ENCODE data around the gene TMEM17. TPM values are rescaled to one million over a fixed set of nuclear protein-coding genes. Genes with fewer than 3 reads are reported as not detected.
A peak's percentile ranks its signal among the peaks of the same experiment; 100 is the strongest.

TMEM17 gene
- total RNA-seq, 1 experiment from 2014 or later: 3.4 TPM

DNA sequence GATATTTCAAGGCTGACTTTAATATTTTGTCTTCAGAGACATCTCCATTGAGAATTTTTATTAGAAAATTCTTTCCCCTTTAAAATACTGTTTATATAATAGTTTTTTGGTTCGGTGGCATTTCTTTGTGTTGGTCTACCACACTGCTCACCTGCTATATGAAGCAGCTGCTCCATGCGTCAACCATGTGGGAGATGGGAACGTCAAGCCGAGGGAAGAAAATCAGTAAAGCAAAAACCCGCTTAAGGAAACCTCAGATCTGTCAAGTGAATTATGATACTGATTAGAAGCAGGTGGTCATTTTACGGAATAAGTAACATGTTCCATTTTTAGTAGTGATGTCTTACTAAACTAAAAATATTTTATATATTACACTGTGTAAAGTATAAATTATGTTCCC lies 5.6 kb upstream of the TMEM17 start:
- no peak for DNase-seq (ENCODE audit: low read depth)

DNA sequence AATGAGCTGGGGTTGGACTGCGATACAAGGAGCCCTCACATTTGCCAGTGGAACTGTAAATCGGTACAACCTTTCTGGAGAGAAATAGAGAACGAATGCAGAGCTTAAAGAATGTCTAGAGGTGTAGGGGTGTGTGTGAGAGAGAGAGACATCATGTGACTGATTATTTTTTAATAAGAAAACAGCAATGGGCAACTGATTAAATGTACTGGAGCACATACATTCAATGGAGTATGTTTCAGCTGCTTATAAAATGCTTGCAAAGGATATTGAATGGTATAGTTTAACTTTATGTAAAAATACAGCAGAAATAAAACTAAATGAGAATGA lies 391 bp upstream of the TMEM17 start:
- no peak for DNase-seq (ENCODE audit: low read depth)

DNA sequence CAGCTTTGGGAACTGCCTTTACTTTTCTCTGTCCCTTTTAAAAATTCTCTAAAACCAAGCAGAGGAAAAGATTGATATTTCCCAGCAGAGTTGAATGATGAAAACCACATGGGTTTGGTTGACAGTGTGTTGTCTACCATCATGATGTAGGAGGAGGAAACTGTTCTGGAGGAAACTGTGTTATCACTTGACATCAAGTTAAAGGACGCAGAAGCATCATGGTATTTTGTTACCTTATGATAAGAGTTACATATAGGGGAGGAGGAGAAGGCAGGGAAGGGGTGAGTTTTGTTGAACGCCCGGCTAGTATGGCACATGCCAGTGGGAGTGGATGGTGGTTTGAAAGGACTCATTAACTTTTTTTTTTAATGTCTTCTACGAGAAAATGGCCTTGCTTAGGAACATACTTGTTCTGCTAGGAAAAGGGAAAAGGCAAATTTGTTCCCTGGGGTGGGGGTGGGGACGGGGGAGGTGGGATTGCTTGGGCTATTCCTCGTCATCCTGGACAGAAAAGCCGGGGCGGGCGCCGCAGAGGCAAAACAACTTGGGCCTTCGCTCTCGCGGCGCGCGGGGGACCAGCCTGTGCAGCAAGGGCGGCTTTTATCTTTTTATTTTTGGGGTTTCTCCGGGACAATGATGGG lies 766 bp downstream of the TMEM17 start:
- no peak for DNase-seq (ENCODE audit: low read depth)

DNA sequence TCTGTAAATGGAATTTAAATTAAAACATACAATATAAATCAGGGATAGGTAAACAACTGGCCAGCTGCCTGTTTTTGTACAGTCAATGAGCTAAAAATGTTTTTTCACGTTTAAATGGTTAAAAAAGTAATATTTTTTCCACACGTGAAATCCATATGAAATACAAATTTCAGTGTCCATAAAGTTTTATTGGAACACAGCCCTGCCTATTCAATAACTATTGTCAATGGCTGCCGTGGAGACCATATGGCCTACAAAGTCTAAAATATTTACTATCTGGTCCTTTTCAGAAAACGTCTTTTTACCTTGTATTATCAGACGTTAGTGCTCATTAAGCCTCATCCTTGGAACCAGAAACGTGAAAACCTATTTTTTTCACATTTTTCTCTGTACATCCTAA lies 1.3 kb downstream of the TMEM17 start:
- no peak for DNase-seq (ENCODE audit: low read depth)

DNA sequence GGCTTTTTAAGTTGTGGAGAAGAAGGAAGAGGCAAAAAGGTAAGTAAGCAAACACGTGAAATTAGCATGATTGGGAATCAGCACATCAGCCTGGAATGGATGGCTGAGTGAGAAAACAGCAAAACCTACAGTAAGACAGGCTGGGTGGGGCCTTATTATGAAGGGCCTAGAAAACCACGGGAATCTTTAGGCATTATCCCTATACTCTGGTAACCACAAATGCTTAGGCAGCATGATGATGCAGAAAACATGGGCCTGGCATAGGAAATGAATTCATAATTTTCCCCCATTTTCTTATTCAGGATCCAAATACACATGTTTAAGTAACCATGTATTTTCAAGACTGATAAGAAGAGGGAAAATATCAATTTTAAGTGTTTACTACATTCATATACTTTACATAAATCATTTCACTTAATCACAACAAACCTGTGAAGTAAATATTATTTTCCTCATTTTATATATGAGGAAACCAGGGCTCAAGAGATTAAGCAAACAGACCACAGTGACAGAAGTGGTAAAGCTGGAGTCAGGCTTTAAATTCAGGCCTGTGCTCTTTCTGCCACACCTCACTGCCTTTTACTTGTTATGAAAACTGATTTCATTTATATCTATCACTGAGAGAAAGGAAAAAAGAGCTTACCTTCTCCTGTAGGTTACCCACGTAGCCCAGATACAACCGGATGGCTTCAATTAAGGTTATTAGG lies 4.0 kb downstream of the TMEM17 start:
- no peak for DNase-seq (ENCODE audit: low read depth)

DNA sequence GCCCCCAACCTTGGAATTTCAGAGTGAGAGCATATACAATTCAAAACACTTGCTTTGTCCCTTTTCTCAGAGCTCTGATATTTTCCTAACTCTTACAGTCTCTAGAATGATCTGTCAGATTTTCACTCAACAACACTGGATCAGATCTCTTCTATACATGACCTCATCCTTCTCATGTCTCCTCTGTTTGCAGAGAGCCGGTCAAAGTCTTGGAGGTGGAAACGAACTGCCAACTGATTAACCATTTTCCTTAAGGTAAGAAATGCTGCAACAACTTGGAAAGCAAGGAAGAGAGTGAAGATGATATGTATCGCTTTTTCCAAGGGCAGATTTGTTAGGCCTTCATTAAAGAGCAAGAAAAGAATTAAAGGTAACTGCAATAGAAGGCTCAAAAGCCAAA lies 4.9 kb downstream of the TMEM17 start:
- DNase-seq (ENCODE audit: low read depth): no peak

DNA sequence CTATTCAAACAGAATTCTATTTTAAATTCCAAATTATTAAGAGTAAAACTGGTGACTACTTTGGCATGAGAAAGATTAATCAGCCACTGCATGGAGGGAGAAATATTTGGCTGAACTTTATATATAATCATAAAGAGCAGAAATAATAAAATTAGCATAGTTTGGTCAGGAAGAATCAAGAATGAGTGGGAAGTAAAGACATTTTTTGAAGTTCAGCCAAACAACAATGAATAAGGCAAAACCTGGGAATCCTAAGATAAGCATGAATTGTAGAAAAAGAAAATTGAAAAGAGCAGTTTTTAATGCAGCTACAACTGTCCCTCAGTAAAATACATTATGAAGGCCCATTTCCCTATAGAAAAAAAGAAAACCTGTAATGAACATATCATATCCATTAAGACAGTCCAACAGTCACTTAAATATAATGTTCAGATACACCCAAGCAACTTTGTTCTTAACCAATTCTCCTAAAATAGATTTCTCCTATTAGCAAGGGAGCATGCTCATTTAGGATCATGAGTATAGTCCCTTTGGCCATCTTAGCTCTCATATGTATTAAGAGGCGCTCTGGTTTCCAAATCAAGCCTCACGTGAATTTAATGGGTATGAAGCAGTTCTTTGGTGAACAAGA lies 6.5 kb downstream of the TMEM17 start:
- DNase-seq (ENCODE audit: low read depth): no peak

DNA sequence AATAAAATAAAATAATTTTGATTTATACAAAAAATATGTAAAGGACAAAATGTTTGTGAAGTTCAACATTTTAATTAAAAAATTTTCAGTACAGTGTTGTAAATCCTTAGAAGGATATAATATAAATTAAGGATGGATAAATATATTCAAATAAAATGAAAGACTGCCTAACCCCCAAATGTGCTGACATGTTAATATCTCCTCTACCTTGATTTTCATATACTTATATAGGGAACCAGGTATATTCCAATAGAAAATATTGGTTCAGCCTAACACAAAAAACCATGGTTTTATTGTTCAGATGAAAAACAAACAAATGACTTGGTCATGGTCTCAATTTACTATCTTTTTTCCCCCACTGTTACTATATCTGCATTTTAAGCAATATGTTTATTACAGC lies 7.3 kb downstream of the TMEM17 start:
- no peak for DNase-seq (ENCODE audit: low read depth)

DNA sequence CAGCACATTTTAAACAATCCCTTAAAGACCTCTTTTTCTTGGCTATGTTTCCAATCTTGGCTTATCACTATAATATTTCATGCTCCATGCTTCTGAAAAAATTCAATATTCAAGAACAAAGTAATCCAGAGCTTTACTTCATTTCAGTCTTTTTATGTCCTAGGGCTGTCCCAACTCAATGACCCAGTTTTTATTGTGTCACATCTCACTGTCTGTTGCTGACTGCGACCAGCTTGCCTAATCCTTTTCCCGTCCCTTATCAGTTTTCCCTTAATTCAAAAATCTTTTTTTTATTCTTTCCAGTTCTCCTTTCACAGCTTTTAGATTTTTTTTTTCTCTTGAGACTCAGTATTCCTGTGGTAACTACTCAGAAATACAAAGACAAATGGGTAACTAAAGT lies 10.2 kb downstream of the TMEM17 start:
- DNase-seq (ENCODE audit: low read depth): no peak

DNA sequence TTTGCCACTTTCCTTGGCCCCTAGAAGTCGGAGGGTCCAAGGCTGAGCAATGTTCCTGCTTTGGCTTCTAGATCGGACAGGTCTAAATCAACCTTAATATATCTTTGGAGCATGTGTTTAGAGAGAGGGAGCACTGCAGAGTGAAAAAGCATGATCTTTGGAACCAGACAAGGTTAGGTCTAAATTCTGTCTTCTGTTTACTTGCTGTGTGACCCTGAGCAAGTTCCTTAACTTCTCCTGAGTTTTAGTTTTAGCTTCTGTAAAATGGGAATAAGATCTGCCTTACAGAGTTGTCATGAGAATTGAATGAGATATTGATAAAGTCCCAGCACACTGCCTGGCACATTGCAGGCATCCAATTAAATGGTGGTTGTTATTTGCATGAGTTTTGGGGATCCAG lies 13.9 kb downstream of the TMEM17 start:
- DNase-seq (ENCODE audit: low read depth): no peak

DNA sequence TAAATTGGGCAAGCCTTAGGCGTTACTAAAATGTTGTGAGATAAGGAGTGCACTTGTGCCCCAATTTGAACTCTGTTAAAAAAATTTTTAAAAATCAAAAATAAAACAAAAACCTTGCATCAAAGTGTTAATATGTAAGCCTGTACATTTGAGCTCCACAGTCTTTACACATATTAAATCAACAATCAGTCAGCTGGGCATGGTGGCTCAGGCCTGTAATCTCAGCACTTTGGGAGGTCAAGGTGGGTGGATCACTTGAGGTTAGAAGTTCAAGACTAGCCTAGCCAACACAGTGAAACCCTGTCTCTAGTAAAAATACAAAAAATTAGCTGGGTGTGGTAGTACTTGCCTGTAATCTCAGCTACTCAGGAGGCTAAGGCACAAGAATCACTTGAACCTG lies 16.3 kb downstream of the TMEM17 start:
- DNase-seq (ENCODE audit: low read depth): no peak

DNA sequence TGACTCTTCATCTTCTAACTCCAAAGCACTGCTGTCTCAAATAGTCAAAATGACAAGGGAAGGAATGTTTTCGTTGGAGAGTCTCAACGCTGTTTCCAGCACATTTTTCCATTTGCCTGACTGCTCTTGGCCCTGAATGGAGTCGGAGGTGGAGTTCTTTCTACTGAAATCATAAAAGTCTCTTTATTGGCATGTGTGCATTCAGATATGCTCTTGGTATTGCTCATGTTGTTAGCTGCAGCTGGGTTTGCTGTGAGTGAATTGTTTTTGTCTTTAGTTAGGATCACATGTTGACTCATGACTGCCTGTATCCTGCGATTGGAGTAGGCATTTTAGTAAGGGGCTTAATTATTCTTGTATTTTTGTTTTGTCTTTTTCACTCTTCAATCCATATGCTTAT lies 16.8 kb downstream of the TMEM17 start:
- DNase-seq (ENCODE audit: low read depth): no peak

DNA sequence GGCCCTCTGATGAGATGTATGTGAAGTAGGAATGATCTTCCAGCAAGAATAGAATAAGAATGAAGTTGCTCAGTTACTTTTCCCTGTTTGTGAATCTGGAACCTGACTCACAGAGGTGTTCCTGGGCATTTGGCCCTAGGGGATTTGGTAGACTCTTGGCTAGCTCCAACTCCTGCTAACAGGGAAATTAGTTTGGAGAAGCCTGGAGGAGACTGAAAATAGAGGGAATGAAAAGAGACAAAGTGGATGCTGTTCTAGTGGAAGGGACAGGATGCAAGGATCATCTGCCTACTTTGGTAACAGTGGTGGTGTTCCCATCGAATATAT lies 19.6 kb downstream of the TMEM17 start:
- peak; percentile 61 for DNase-seq (ENCODE audit: low read depth)

DNA sequence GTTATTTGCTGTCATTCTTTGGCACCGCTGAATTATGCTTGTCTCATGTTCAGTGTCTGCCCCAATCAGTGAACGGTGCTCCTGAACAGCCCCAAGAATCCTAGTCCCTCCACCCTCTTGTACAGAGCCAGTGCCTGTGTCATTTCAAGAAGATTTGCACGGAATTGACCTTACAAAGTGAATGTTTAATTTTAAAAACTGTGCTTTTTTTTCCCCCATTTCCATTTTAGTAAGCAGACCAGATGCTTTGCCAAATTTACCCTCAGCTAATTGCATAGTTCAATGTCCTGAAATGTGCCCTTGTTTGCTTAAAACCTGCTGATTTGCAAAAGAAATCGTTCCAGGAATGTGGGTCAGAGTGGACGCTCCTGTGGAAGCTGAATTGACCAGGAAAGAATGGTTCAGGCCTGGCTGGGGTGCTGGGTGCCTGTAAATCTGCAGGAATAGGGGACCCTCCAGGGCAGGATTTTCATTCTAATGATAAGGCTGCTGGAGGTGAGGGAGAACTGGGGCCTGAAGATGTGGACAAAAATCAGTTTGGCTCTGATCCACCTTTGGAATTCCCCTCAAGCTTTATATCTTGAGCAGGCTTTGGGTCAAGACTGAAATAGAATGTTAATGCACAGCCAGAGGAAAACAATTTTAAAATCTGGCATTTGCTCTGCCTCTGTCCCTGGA lies 20.1 kb downstream of the TMEM17 start:
- no peak for DNase-seq (ENCODE audit: low read depth)

DNA sequence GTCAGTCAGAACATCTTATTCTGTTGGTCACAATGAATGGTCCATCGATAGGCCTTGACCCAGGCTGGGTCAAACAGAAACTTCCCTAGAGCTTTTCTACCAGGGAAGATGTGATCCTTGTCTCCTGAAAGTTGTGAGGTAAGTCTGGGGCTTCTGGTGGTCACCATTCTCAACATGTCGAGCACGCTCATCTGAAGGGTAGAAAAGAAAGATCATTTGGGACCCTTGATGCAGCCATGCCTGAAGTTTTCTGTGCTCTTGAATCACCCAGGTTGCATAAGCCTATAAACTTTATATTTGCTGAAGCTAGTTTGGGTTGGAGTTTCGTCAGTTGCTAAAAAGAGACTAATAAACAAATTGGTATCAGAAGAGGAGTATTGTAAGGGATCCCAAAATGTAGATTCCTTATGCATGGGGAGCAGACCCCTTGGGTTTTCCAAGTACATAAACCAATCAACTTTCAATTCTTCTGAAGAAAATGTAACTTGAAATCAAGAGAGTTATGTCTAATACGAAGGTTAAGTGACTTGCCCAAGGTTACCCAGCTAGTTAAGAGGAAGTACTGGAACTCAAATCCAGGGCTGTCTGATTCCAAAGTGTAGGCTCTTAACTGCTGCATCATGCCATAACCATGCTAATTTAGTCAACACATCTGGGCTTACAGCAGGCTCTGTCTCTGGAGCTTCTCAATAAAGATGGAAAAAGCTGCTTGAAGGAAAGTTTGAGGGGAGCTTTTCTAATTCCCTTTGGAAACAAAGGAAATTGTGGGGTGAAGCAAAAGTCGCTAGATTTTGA lies 23.2 kb downstream of the TMEM17 start:
- DNase-seq (ENCODE audit: low read depth): no peak

DNA sequence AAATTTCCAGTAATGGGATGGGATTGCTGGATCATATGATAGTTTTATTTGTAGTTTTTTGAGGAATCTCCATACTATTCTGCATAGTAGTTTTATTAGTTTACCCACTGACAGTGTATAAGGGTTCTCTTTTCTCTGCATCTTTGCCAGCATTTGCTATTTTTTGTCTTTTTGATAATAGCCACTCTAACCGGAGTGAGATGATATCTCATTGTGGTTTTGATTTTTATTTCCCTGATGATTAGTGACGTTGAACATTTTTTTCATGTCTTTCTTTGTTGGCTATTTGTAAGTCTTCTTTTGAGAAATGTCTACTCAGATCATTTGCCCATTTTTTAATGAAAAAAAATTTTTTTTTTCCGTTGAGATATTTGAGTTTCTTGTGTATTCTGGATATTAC lies 26.1 kb downstream of the TMEM17 start:
- DNase-seq (ENCODE audit: low read depth): no peak

DNA sequence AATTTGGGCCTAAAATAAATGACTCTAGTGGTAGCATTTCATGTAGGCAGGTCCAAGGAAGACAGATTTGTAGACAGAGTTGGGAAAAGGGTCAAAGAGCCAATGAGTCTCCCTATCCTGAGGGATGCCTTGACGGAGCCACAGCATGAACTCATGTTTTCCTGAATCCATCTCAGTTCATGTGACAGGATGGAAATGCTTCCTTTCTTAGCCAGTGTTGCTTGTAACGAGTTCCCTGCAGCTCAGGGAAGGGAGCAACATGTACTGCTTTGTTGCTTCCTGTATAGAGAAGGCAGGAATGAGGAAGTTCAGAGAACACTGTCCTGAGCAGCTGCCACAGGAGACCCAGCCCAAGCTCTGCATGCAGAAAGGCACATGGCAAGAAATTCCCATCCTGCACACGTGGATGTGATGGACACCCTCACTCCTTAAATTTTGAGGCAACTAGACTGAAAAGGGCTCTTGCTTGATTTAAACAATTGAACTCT lies 27.9 kb downstream of the TMEM17 start:
- no peak for DNase-seq (ENCODE audit: low read depth)

DNA sequence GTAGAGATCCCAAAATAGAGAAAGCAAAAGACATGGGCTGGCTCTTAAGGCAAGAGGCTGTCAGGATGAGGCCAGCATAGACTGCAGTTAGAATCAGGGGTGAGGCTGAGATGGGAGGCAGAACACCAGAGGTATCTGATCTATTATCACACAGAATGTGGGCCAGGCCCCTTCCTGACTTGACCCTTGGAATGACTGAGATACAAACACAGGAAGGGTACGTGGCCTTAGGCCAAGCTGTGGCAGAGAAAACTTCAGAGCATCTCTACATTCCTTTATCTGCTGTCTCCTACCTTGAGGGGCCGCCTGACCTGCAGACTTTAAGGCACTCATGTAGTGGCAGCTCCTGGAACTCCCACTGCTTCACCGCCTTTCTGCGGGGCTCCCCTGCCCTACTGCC lies 28.4 kb downstream of the TMEM17 start:
- no peak for DNase-seq (ENCODE audit: low read depth)

DNA sequence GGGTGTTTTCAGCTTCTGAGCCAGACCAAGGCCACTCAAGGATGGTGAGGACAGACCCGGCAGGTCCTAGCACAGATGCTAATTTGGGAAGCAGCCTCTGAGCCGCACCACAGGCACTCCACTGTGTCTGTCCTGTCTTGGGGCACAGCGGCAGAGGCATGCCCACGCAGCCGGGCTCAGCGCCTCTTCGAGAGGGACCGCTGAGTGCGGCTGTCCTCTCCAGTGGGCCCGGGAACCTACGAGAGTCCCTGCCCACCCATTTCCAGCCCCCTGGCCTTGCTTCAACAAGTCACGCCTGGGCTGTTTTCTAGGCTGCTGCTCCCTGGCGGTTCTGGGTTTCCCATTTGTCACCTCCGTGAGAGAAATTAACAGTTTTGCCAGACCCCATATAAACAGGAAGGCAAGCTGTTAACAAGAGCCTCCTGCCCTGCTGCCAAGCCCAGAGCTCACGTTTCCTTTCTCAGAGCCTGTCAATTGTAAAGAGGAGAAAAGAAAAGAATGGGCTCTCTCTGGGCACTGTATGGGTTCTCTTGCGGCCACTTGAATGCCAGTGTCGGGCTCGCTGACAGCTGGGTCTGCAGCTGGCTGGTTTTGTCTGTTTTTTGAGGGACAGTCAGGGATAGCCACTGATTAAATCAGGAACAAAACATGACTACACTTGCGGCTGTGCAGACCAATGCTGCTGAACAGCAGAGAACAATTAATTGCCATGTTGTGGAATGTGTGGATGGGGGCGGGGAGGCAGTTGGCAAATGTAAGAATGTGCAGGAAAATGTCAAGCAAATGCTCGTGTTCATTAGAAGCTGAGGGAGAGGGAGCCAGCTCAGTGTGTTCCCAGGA lies 30.6 kb downstream of the TMEM17 start:
- peak; percentile 43 for DNase-seq (ENCODE audit: low read depth)

DNA sequence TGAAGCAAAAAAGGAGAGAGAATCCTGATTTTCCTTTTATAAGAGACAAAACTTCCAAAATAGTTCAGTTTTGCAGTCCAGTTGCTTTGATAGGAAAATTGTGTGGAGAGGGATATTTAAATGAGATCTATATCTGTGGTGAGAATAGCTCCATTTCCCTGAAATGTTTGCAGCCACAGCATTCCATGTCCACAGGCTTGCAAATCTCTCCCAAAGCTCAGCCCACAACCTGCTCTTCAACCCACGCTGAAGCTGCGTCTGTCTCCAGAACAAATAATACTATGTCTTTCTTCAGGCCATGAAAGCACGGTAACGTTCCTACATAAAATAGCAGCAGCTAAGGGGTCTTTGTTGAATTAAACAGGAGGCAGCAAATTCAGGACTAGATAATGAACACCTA lies 31.8 kb downstream of the TMEM17 start:
- no peak for DNase-seq (ENCODE audit: low read depth)

DNA sequence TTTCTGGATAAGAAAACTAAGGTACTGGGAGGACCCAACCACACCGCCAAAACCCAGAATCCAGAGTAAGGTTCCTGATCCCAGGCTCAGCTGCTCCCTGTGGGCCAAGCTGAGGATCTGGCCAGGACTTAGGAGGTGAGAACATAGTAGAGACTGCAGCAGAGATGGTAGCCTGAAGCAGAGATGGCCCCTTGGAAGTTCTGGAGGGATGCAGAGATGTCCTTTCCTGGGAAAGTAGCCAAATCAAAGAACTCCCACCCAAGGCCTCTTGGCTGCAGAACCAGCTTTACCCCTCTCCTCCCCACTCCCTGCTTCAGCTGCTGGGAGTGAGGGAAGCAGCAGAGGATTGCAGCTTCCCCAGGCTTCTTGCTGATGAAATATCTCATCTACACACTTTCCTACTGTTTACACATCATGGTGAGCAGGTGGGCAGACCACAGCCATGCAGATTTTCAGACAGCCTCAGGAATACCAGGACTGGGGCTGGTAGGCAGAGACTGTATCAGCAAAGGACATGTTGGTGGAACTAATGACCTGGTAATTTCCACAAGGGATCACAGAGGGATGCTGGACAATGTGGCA lies 32.7 kb downstream of the TMEM17 start:
- DNase-seq (ENCODE audit: low read depth): no peak

Data from M059J (cell line).